Peyer's patch (tissue), 4 donors: ENCODE measurements around the gene LTBP2. TPM values are rescaled to one million over a fixed set of nuclear protein-coding genes. Genes with fewer than 3 reads are reported as not detected.

Experiments
- DNase-seq, 3 donors: peaks; one replicate each; pipeline ENCODE4 v3.0.0-alpha.2; 2017 to 2019
- H3K27ac ChIP-seq, 4 donors: fragments of 200-600 bp; sonication (generic); one replicate each; pipeline ENCODE4 v1.5.1; 2016 to 2019
- H3K27me3 ChIP-seq, 2 donors: fragments of 200-600 bp; sonication (generic); one replicate each; pipeline ENCODE4 v1.5.1; 2019
- H3K36me3 ChIP-seq, 3 donors: fragments of 200-600 bp; sonication (generic); one replicate each; pipeline ENCODE4 v1.5.1; 2016 to 2019
- H3K4me1 ChIP-seq, 4 donors: fragments of 200-600 bp; sonication (generic); one replicate each; pipeline ENCODE4 v1.5.1; 2016 to 2019
- H3K4me3 ChIP-seq, 4 donors: fragments of 200-600 bp; sonication (generic); 1 replicate in 3 of 4; 2 replicates in 1 of 4; pipeline ENCODE4 v1.5.1; 2016 to 2019; ENCODE audit warnings: mild to moderate bottlenecking in 1 of 4
- H3K9me3 ChIP-seq, 4 donors: fragments of 200-600 bp; sonication (generic); one replicate each; pipeline ENCODE4 v1.5.1; 2016 to 2019; ENCODE audit warnings: mild to moderate bottlenecking in 1 of 4
- POLR2A ChIP-seq, 2 donors: fragments of 450-650 bp; IDR thresholded peaks; one replicate each; pipeline ENCODE4 v1.5.1; 2017; ENCODE audit warnings: antibody characterized with exemption in 2 of 2, mild to moderate bottlenecking in 2 of 2, moderate library complexity in 2 of 2
- total RNA-seq, 4 donors: library from RNA; depleted of rRNA; stranded (reverse); fragments of >200 nt; gene quantifications; one replicate each; pipeline ENCODE4 v1.1.0, GENCODE V29; 2016
- TF ChIP-seq, protein P1 (sequence below), 6 experiments: fragments of 450-650 bp in 4 of 6; fragments of 200-600 bp in 2 of 6; sonication (generic) in 1 of 6; IDR thresholded peaks; one replicate each; pipeline ENCODE4 v1.5.1; 2017 to 2019; ENCODE audit warnings: antibody characterized with exemption in 6 of 6, mild to moderate bottlenecking in 3 of 6, moderate library complexity in 1 of 6

LTBP2 gene
- total RNA-seq, 4 donors from 2014 or later = 10.7 to 34.7 (median 16.0) TPM

DNA sequence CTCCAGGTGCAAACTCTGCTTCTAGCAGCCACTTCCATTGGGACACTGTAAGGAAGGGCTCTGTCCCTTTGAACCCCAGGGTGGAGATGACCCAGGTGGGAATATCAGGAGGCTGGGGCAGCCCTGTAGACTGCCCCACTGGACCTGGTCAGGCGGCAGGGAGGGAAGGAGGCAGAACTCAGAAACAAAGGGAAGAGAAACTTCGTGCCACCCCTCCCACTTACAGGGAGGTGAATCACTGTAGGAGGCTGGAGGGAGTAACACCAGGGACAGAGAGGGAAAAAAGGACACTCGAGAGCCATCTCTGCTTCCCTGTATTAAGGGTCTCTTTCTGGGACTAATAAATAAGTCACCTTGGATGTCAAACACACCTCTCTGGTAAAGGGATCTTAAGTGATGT lies 81.0 kb downstream of the LTBP2 start:
- H3K4me3 ChIP-seq = no peak overlapping the region
- no peak overlapping the region for H3K27ac ChIP-seq
- no peaks in the 10 kb centered on the region for H3K9me3 ChIP-seq
- H3K27me3 ChIP-seq = no peaks in the 10 kb centered on the region
- TF ChIP-seq POLR2A (IDR thresholded peaks at IDR 0.05) = no peak
- TF ChIP-seq, protein P1, sequence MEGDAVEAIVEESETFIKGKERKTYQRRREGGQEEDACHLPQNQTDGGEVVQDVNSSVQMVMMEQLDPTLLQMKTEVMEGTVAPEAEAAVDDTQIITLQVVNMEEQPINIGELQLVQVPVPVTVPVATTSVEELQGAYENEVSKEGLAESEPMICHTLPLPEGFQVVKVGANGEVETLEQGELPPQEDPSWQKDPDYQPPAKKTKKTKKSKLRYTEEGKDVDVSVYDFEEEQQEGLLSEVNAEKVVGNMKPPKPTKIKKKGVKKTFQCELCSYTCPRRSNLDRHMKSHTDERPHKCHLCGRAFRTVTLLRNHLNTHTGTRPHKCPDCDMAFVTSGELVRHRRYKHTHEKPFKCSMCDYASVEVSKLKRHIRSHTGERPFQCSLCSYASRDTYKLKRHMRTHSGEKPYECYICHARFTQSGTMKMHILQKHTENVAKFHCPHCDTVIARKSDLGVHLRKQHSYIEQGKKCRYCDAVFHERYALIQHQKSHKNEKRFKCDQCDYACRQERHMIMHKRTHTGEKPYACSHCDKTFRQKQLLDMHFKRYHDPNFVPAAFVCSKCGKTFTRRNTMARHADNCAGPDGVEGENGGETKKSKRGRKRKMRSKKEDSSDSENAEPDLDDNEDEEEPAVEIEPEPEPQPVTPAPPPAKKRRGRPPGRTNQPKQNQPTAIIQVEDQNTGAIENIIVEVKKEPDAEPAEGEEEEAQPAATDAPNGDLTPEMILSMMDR (IDR thresholded peaks at IDR 0.05) = no peak
- no peaks in the 10 kb centered on the region for H3K36me3 ChIP-seq
- H3K4me1 ChIP-seq = no peaks in the 10 kb centered on the region
- DNase-seq = no peak

DNA sequence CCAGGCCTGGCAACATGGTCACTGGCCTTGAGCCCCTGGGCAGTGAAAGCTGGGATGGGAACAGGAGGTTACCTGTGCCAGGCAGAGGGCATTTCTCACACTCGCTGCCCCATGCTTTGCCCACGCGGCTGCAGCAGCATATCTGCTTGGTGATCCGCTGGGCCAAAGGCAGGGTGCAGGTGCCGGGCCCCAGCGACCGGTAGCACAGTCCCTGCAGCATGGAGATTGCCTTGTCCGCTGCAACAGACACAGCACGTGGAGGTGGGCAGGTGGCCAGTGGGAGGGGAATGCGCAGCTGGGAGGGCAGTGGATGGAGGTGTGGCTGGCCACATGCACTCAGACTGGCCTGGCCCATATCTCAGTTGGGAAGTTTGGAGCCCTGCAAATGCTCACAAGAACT lies 83.2 kb downstream of the LTBP2 start:
- DNase-seq = no peak
- Histone ChIP-seq H3K4me3 (no peak overlapping the region), H3K9me3 (no peaks in the 10 kb centered on the region), H3K4me1 (no peaks in the 10 kb centered on the region), H3K27ac (no peak overlapping the region), H3K36me3 (no peaks in the 10 kb centered on the region), H3K27me3 (no peaks in the 10 kb centered on the region)
- TF ChIP-seq, protein P1 (IDR thresholded peaks at IDR 0.05) = no peak
- TF ChIP-seq POLR2A (IDR thresholded peaks at IDR 0.05) = no peak

DNA sequence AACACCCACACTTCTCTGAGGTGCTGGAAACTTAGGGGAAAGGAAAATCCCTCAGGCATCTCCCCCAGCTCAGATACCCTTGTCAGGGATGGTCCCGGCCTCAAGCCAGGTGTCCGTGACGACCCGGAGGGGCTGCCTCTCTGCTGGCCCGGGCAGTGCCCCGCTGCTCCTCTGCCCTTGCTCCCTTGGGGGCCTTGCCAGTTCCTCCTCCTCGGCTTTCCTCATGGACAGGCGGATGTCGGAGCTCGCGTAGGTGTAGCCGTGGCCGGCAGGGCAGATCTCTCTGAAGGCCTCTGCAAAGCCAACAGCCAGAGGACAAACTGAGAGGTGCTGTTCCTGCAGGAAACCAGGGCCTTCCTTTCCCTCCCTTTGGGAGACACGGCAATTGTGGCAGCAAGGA lies 83.6 kb downstream of the LTBP2 start:
- H3K27me3 ChIP-seq = no peaks in the 10 kb centered on the region
- no peak overlapping the region for H3K4me3 ChIP-seq
- no peak for DNase-seq
- no peaks in the 10 kb centered on the region for H3K36me3 ChIP-seq
- no peaks in the 10 kb centered on the region for H3K9me3 ChIP-seq
- TF ChIP-seq POLR2A (IDR thresholded peaks at IDR 0.05) = no peak
- TF ChIP-seq, protein P1 (IDR thresholded peaks at IDR 0.05) = no peak
- H3K4me1 ChIP-seq = no peaks in the 10 kb centered on the region
- no peak overlapping the region for H3K27ac ChIP-seq

DNA sequence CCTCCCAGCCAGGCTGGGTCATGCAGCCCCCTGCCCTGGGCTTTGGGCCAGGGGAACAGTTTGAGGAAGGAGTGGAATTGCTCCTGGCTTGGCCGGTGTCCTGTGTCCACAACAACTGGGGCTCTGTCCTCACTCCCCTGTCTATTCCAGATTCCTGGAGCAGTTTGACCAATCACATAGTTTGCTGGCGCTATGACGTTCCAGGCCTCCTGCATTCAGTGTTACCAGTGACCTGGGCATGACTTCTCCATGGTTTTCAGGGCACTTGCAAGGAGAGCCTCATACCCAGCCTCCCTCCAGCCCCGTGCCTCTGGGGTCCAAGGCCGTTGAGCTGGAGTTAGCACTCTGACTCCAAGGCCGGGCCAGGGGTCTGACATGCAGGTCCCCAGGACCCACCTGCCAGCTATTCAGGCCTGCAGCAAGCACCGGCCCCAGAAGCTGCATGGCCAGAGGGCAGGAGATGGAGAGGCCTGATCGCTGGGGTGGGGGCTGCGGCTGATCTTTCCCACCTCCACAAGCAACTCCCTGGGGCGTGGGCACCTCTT lies 84.2 kb downstream of the LTBP2 start:
- H3K27me3 ChIP-seq = no peaks in the 10 kb centered on the region
- H3K27ac ChIP-seq = no peak overlapping the region
- no peak overlapping the region for H3K4me3 ChIP-seq
- H3K4me1 ChIP-seq = no peaks in the 10 kb centered on the region
- no peaks in the 10 kb centered on the region for H3K36me3 ChIP-seq
- DNase-seq = no peak
- H3K9me3 ChIP-seq = no peaks in the 10 kb centered on the region
- TF ChIP-seq POLR2A (IDR thresholded peaks at IDR 0.05) = no peak
- TF ChIP-seq, protein P1 (IDR thresholded peaks at IDR 0.05) = no peak

- TF ChIP-seq POLR2A (IDR thresholded peaks at IDR 0.05) = no peak
- TF ChIP-seq, protein P1 (IDR thresholded peaks at IDR 0.05) = no peak
- DNase-seq = no peak
- H3K9me3 ChIP-seq = no peaks in the 10 kb centered on the region
- no peaks in the 10 kb centered on the region for H3K4me1 ChIP-seq
- no peaks in the 10 kb centered on the region for H3K36me3 ChIP-seq
- H3K4me3 ChIP-seq = no peak overlapping the region
- H3K27me3 ChIP-seq = no peaks in the 10 kb centered on the region
- no peak overlapping the region for H3K27ac ChIP-seq
Observed at GRCh38 chr14:74526854-74527585, 85.0 kb downstream of the LTBP2 start.
